IMR-90 (cell line): ENCODE data around the gene ATRN.

Source experiments
- BHLHE40 ChIP-seq: fragments of 150-350 bp; IDR thresholded peaks from 2 replicates; pipeline ENCODE4 v1.6.1; 2016; ENCODE audit warnings: mild to moderate bottlenecking, low read depth, low read length
- CEBPB ChIP-seq: IDR thresholded peaks from 2 replicates; pipeline ENCODE4 v1.6.1; 2012; ENCODE audit warnings: low read depth, low read length, improper control_type of control experiment
- CTCF ChIP-seq: conservative IDR thresholded peaks from 2 replicates; pipeline ENCODE4 v1.5.1; 2012; ENCODE audit warnings: mild to moderate bottlenecking, low read depth, low read length, improper control_type of control experiment
- ELK1 ChIP-seq: fragments of 150-350 bp; IDR thresholded peaks from 2 replicates; pipeline ENCODE4 v1.6.1; 2016; ENCODE audit warnings: low read depth, mild to moderate bottlenecking, low read length, moderate library complexity, borderline replicate concordance
- NFE2L2 ChIP-seq: fragments of 150-350 bp; IDR thresholded peaks from 2 replicates; pipeline ENCODE4 v1.6.1; 2016; ENCODE audit warnings: low read depth, mild to moderate bottlenecking, low read length
- RAD21 ChIP-seq: IDR thresholded peaks from 2 replicates; pipeline ENCODE4 v1.6.1; 2012; ENCODE audit warnings: low read length, improper control_type of control experiment
- RCOR1 ChIP-seq: IDR thresholded peaks from 2 replicates; pipeline ENCODE4 v1.6.1; 2012; ENCODE audit warnings: mild to moderate bottlenecking, low read length, improper control_type of control experiment; ENCODE audit not compliant: insufficient replicate concordance

GRCh38 chr20:3583765-3584164, 112.9 kb downstream of the ATRN start:
- no peak for TF ChIP-seq ELK1
- no peak for TF ChIP-seq CTCF
- TF ChIP-seq CEBPB: no peak
- TF ChIP-seq NFE2L2: no peak
- TF ChIP-seq RCOR1: no peak
- no peak for TF ChIP-seq RAD21
- no peak for TF ChIP-seq BHLHE40
